K562 (cell line): ENCODE measurements around the gene FOSL1. TPM values are rescaled to one million over a fixed set of nuclear protein-coding genes. Genes with fewer than 3 reads are reported as not detected.

Source experiments
- ATF3 ChIP-seq, 2 experiments: fragments of 450-650 bp in 1 of 2; sonication (generic) in 1 of 2; formaldehyde crosslinking in 1 of 2; IDR thresholded peaks in 1 of 2; conservative IDR thresholded peaks in 1 of 2; 2 replicates each; pipeline versions ENCODE4 v1.6.1 to v1.8.1; 2016 to 2023; ENCODE audit warnings: mild to moderate bottlenecking in 2 of 2, moderate library complexity in 2 of 2, inconsistent platforms in 1 of 2, missing genetic modification reagents in 1 of 2
- CBX2 ChIP-seq: fragments of 200-600 bp; sonication (generic); IDR thresholded peaks from one replicate; pipeline ENCODE4 v1.6.1; 2012; ENCODE audit warnings: mild to moderate bottlenecking, low read length, inconsistent platforms; ENCODE audit not compliant: insufficient read depth, poor library complexity, severe bottlenecking
- CTCF ChIP-seq, 3 experiments: IDR thresholded peaks in 2 of 3; conservative IDR thresholded peaks in 1 of 3; 2 replicates each; pipeline ENCODE4 v1.5.1; 2011 to 2012; ENCODE audit warnings: low read length in 3 of 3, mild to moderate bottlenecking in 3 of 3, control low read depth in 2 of 3, improper control_type of control experiment in 1 of 3, inconsistent platforms in 1 of 3, low read depth in 1 of 3, mixed read lengths in 1 of 3, moderate library complexity in 1 of 3; ENCODE audit not compliant: insufficient read depth in 2 of 3
- GTF2E2 ChIP-seq: fragments of 200-800 bp; sonication (Bioruptor generic); IDR thresholded peaks from 2 replicates; pipeline ENCODE4 v1.6.1; 2016; ENCODE audit warnings: missing genetic modification characterization, missing compliant biosample characterization
- HDAC3 ChIP-seq: fragments of 450-650 bp; IDR thresholded peaks from 2 replicates; pipeline ENCODE4 v1.6.1; 2018; ENCODE audit warnings: borderline replicate concordance, mild to moderate bottlenecking, moderate library complexity; ENCODE audit not compliant: partially characterized antibody
- MECOM ChIP-seq: fragments of 250-450 bp; sonication (Bioruptor Pico); IDR thresholded peaks from 2 replicates; pipeline ENCODE4 v1.8.0; 2022; ENCODE audit warnings: inconsistent platforms
- NELFE ChIP-seq: IDR thresholded peaks from 2 replicates; pipeline ENCODE4 v1.6.1; 2011; ENCODE audit warnings: mild to moderate bottlenecking; ENCODE audit not compliant: insufficient read depth, insufficient read length
- NFXL1 ChIP-seq: fragments of 450-650 bp; formaldehyde crosslinking; IDR thresholded peaks from 2 replicates; pipeline ENCODE4 v1.4.0; 2021; ENCODE audit warnings: mild to moderate bottlenecking
- PKNOX1 ChIP-seq: fragments of 450-650 bp; IDR thresholded peaks from 2 replicates; pipeline ENCODE4 v1.6.1; 2016
- PURB ChIP-seq: sonication (generic); formaldehyde crosslinking; IDR thresholded peaks from 2 replicates; pipeline ENCODE4 v1.9.0; 2021; ENCODE audit warnings: low read depth, mild to moderate bottlenecking, missing genetic modification reagents
- SMC3 ChIP-seq: conservative IDR thresholded peaks from 2 replicates; pipeline ENCODE4 v1.6.1; 2011; ENCODE audit warnings: low read depth, low read length, improper control_type of control experiment; ENCODE audit not compliant: insufficient read depth
- TAF9B ChIP-seq: fragments of 450-650 bp; IDR thresholded peaks from 2 replicates; pipeline ENCODE4 v1.6.1; 2018; ENCODE audit warnings: mild to moderate bottlenecking; ENCODE audit not compliant: partially characterized antibody
- USF1 ChIP-seq: sonication (generic); formaldehyde crosslinking; IDR thresholded peaks from 2 replicates; pipeline ENCODE4 v1.9.0; 2022; ENCODE audit warnings: mild to moderate bottlenecking, missing genetic modification reagents
- YY1 ChIP-seq, 3 experiments: IDR thresholded peaks; 2 replicates each; pipeline ENCODE4 v1.6.1; 2011; ENCODE audit warnings: low read length in 2 of 3, mild to moderate bottlenecking in 2 of 3, moderate library complexity in 2 of 3, borderline replicate concordance in 1 of 3, control low read depth in 1 of 3, low read depth in 1 of 3; ENCODE audit not compliant: insufficient read depth in 3 of 3, insufficient replicate concordance in 2 of 3, control insufficient read depth in 1 of 3, insufficient read length in 1 of 3; ENCODE audit errors: extremely low read depth in 1 of 3
- ZNF217 ChIP-seq: sonication (generic); formaldehyde crosslinking; IDR thresholded peaks from 2 replicates; pipeline ENCODE4 v1.8.0; 2022; ENCODE audit warnings: mild to moderate bottlenecking, missing genetic modification reagents
- polyA plus RNA-seq, 8 experiments: library from polyadenylated mRNA; depleted of rRNA in 4 of 8; stranded (reverse) in 5 of 8; unstranded in 3 of 8; fragments of >200 nt; fragmentation: Nextera tagmentation in 2 of 8; fragmentation: Illumina TruSeq in 1 of 8; extraction: Ambion mirVana in 2 of 8; extraction: Trizol in 1 of 8; gene quantifications; 2 replicates each; pipeline versions ENCODE4 v1.2.1 to v1.2.3, GENCODE V29; 2011 to 2014; ENCODE audit warnings: inconsistent platforms in 1 of 8, missing spikeins in 1 of 8
- total RNA-seq, 7 experiments: library from RNA; depleted of rRNA in 6 of 7; stranded (reverse); fragments of >200 nt in 6 of 7; fragmentation: Illumina TruSeq in 2 of 7; extraction: Trizol in 2 of 7; gene quantifications; 2 replicates each; pipeline versions ENCODE4 v1.2.1 to v1.2.3, GENCODE V29; 2011 to 2021; ENCODE audit warnings: low replicate concordance in 1 of 7

Gene FOSL1
- total and polyA plus RNA-seq, 9 of the 15 experiments (the other 6 are each of a cell fraction or from before 2014, with no cell fraction given) = 3.5 to 39.6 (median 10.0) TPM

- TF ChIP-seq CTCF (IDR thresholded peaks at IDR 0.05 in 2 of 3, conservative IDR thresholded peaks at IDR 0.05 in 1 of 3; ENCODE audit: insufficient read depth in 2 of 3, low read depth in 1 of 3, low read length in 3 of 3) = 0 out of 6 replicates have a peak, but pooled peaks of 1 of the 3 experiments have one; percentile 2
- no peak for TF ChIP-seq NFXL1 (CRISPR knock-in tag)
- no peak for TF ChIP-seq PKNOX1
- TF ChIP-seq PURB (CRISPR knock-in tag) = no peak
- TF ChIP-seq MECOM = no peak
- no peak for TF ChIP-seq TAF9B
- TF ChIP-seq NELFE = no peak
- TF ChIP-seq HDAC3 = no peak
- TF ChIP-seq SMC3 = no peak
- TF ChIP-seq ZNF217 = no peak
- no peak for TF ChIP-seq ATF3 (IDR thresholded peaks at IDR 0.05)
- no peak for TF ChIP-seq ATF3 (CRISPR knock-in tag; conservative IDR thresholded peaks at IDR 0.05)
- no peak for TF ChIP-seq GTF2E2 (tag)
- TF ChIP-seq USF1 = no peak
- TF ChIP-seq CBX2 = no peak
- peak; percentile 62 to 95 (median 94) for TF ChIP-seq YY1 (IDR thresholded peaks at IDR 0.05; ENCODE audit: borderline replicate concordance in 1 of 3, control insufficient read depth in 1 of 3, extremely low read depth in 1 of 3, insufficient read depth in 3 of 3, insufficient read length in 1 of 3, insufficient replicate concordance in 2 of 3, low read depth in 1 of 3, low read length in 2 of 3)
These were observed 18.3 kb upstream of the FOSL1 start, which contains the start of gene C11orf68 (continued) for GRCh38 chr11:65918211-65919140.
